H9 (cell line): Measurements from ENCODE around the gene LHPP. TPM values are rescaled to one million over a fixed set of nuclear protein-coding genes. Genes with fewer than 3 reads are reported as not detected.

Experiments used
- DNase-seq: peaks from one replicate; pipeline ENCODE4 v3.0.0-alpha.2; 2017
- H2AFZ ChIP-seq: one replicate; pipeline ENCODE4 v1.6.1; 2013; ENCODE audit warnings: mild to moderate bottlenecking, low read length, control low read depth, moderate library complexity
- H2AK5ac ChIP-seq: 2 replicates; pipeline ENCODE4 v1.6.1; 2013; ENCODE audit warnings: low read length, control low read depth, mixed read lengths; ENCODE audit not compliant: insufficient read length
- H2BK120ac ChIP-seq: one replicate; pipeline ENCODE4 v1.6.1; 2013; ENCODE audit warnings: low read depth, mild to moderate bottlenecking, low read length, control low read depth, inconsistent platforms; ENCODE audit not compliant: poor library complexity, severe bottlenecking
- H2BK12ac ChIP-seq: 2 replicates; pipeline ENCODE4 v1.6.1; 2013; ENCODE audit warnings: low read length, control low read depth, mixed read lengths, low read depth; ENCODE audit not compliant: insufficient read length
- H2BK15ac ChIP-seq: 2 replicates; pipeline ENCODE4 v1.6.1; 2013; ENCODE audit warnings: low read depth, low read length, control low read depth
- H2BK20ac ChIP-seq: one replicate; pipeline ENCODE4 v1.6.1; 2013; ENCODE audit warnings: low read depth, mild to moderate bottlenecking, low read length, control low read depth, inconsistent platforms; ENCODE audit not compliant: poor library complexity, severe bottlenecking
- H2BK5ac ChIP-seq: 2 replicates; pipeline ENCODE4 v1.6.1; 2013; ENCODE audit warnings: low read length, control low read depth, mixed read lengths; ENCODE audit not compliant: insufficient read length
- H3K14ac ChIP-seq: 2 replicates; pipeline ENCODE4 v1.6.1; 2013; ENCODE audit warnings: low read length, control low read depth; ENCODE audit not compliant: insufficient read depth
- H3K18ac ChIP-seq: 2 replicates; pipeline ENCODE4 v1.6.1; 2013; ENCODE audit warnings: low read depth, mild to moderate bottlenecking, mixed read lengths, low read length, control low read depth; ENCODE audit not compliant: insufficient read length
- H3K23ac ChIP-seq: 2 replicates; pipeline ENCODE4 v1.6.1; 2013; ENCODE audit warnings: low read length, control low read depth, mixed read lengths, low read depth; ENCODE audit not compliant: insufficient read length
- H3K23me2 ChIP-seq: 2 replicates; pipeline ENCODE4 v1.6.1; 2013; ENCODE audit warnings: low read depth, mild to moderate bottlenecking, mixed read lengths, low read length, control low read depth; ENCODE audit not compliant: insufficient read length, poor library complexity, severe bottlenecking
- H3K27ac ChIP-seq: 2 replicates; pipeline ENCODE4 v1.5.1; 2013; ENCODE audit warnings: low read length, control low read depth, mixed read lengths, low read depth; ENCODE audit not compliant: insufficient read length
- H3K27me3 ChIP-seq: 2 replicates; pipeline ENCODE4 v1.6.1; 2013; ENCODE audit warnings: low read length, control low read depth, inconsistent platforms; ENCODE audit not compliant: insufficient read depth
- H3K4ac ChIP-seq: 2 replicates; pipeline ENCODE4 v1.6.1; 2013; ENCODE audit warnings: low read depth, mild to moderate bottlenecking, control low read depth, inconsistent platforms, low read length, moderate library complexity
- H3K4me1 ChIP-seq: 2 replicates; pipeline ENCODE4 v1.6.1; 2013; ENCODE audit warnings: low read length, control low read depth, inconsistent platforms; ENCODE audit not compliant: insufficient read depth
- H3K4me2 ChIP-seq: 2 replicates; pipeline ENCODE4 v1.6.1; 2013; ENCODE audit warnings: low read length, control low read depth, mixed read lengths; ENCODE audit not compliant: insufficient read length, insufficient read depth
- H3K56ac ChIP-seq: 2 replicates; pipeline ENCODE4 v1.6.1; 2013; ENCODE audit warnings: low read depth, mild to moderate bottlenecking, mixed read lengths, low read length, control low read depth; ENCODE audit not compliant: insufficient read length
- H3K79me1 ChIP-seq: 2 replicates; pipeline ENCODE4 v1.6.1; 2013; ENCODE audit warnings: low read depth, mild to moderate bottlenecking, moderate library complexity, low read length, control low read depth, inconsistent platforms; ENCODE audit not compliant: insufficient read depth, poor library complexity, severe bottlenecking
- H3K79me2 ChIP-seq: 2 replicates; pipeline ENCODE4 v1.6.1; 2013; ENCODE audit warnings: low read length, control low read depth, inconsistent platforms; ENCODE audit not compliant: insufficient read depth
- H3K9ac ChIP-seq: 2 replicates; pipeline ENCODE4 v1.6.1; 2013; ENCODE audit warnings: low read length, control low read depth, mixed read lengths; ENCODE audit not compliant: insufficient read length; ENCODE audit errors: extremely low read depth
- H3K9me3 ChIP-seq: one replicate; pipeline ENCODE4 v1.6.1; 2013; ENCODE audit warnings: low read depth, low read length, inconsistent platforms; ENCODE audit not compliant: control insufficient read depth
- H3T11ph ChIP-seq: one replicate; pipeline ENCODE4 v1.6.1; 2013; ENCODE audit warnings: mild to moderate bottlenecking, low read length, control low read depth, inconsistent platforms
- H4K20me1 ChIP-seq: one replicate; pipeline ENCODE4 v1.6.1; 2013; ENCODE audit not compliant: control insufficient read depth, insufficient read length, insufficient read depth
- H4K5ac ChIP-seq: 2 replicates; pipeline ENCODE4 v1.6.1; 2013; ENCODE audit warnings: low read depth, mild to moderate bottlenecking, mixed read lengths, low read length, control low read depth; ENCODE audit not compliant: insufficient read length
- H4K8ac ChIP-seq: replicated peaks from 2 replicates; pipeline ENCODE4 v1.6.1; 2013; ENCODE audit warnings: low read length, control low read depth, mixed read lengths, low read depth; ENCODE audit not compliant: insufficient read length
- H4K91ac ChIP-seq: 2 replicates; pipeline ENCODE4 v1.6.1; 2013; ENCODE audit warnings: low read depth, mild to moderate bottlenecking, moderate library complexity, mixed read lengths, low read length, control low read depth; ENCODE audit not compliant: insufficient read length
- H3K27ac Mint-ChIP-seq, 3 experiments: 2 replicates in 2 of 3; 3 replicates in 1 of 3; pipeline ENCODE4 v1.8.0; 2020 to 2021; ENCODE audit warnings: mixed read lengths in 3 of 3, mild to moderate bottlenecking in 1 of 3, moderate library complexity in 1 of 3
- H3K27me3 Mint-ChIP-seq: 2 replicates; pipeline ENCODE4 v1.8.0; 2021; ENCODE audit warnings: low read depth, mild to moderate bottlenecking, moderate library complexity, mixed read lengths
- H3K36me3 Mint-ChIP-seq, 3 experiments: 2 replicates in 2 of 3; 3 replicates in 1 of 3; pipeline ENCODE4 v1.8.0; 2020 to 2021; ENCODE audit warnings: low read depth in 3 of 3, mixed read lengths in 3 of 3; ENCODE audit not compliant: insufficient read depth in 1 of 3
- H3K4me1 Mint-ChIP-seq, 2 experiments: 2 replicates each; pipeline ENCODE4 v1.8.0; 2020; ENCODE audit warnings: mixed read lengths in 2 of 2
- H3K4me3 Mint-ChIP-seq, 2 experiments: 2 replicates in 1 of 2; 3 replicates in 1 of 2; pipeline ENCODE4 v1.8.0; 2020 to 2021; ENCODE audit warnings: mild to moderate bottlenecking in 2 of 2, mixed read lengths in 2 of 2, moderate library complexity in 1 of 2
- H3K9me3 Mint-ChIP-seq, 2 experiments: 2 replicates in 1 of 2; 3 replicates in 1 of 2; pipeline ENCODE4 v1.8.0; 2020; ENCODE audit warnings: mild to moderate bottlenecking in 2 of 2, mixed read lengths in 2 of 2, moderate library complexity in 1 of 2
- CTCF ChIP-seq: fragments of 200-600 bp; sonication (generic); conservative IDR thresholded peaks from 3 replicates; pipeline ENCODE4 v1.8.0; 2021; ENCODE audit warnings: antibody characterized with exemption, mild to moderate bottlenecking
- WGBS: extraction: QIAGEN DNeasy Blood & Tissue Kit; methylation state at CpG from one replicate; pipeline ENCODE4 v1.1.7; 2013; ENCODE audit warnings: missing lambda C conversion rate, low lambda C conversion rate, mixed read lengths; ENCODE audit not compliant: insufficient read length; ENCODE audit errors: extremely low coverage; 5-methylcytosine and 5-hydroxymethylcytosine counted together
- total RNA-seq: library from RNA; stranded (reverse); gene quantifications from 2 replicates; pipeline ENCODE4 v1.2.1, GENCODE V29; 2021

LHPP gene
- total RNA-seq, 1 experiment from 2014 or later = 29.6 TPM

- no peak overlapping the region for H3K9ac ChIP-seq
- no peak overlapping the region for H3K4ac ChIP-seq
- H3K79me2 ChIP-seq = peaks cover 3% of the 10 kb centered on the region; the same call in 1 of the 2 replicates
- no peak overlapping the region for H4K5ac ChIP-seq
- peaks cover 4% of the 10 kb centered on the region; the same call in 1 of the 2 replicates for H3K4me1 ChIP-seq
- no peak for DNase-seq
- Mint-ChIP-seq H3K4me1 (peaks cover 20 to 23% of the 10 kb centered on the region in 2 experiments; a peak in 3 of 4 replicates), H3K27ac (no peak overlapping the region), H3K4me3 (no peak overlapping the region), H3K36me3 (peaks cover 5 to 17% (median 9%) of the 10 kb centered on the region in 3 experiments; a peak in 5 of 7 replicates), H3K9me3 (no peaks in the 10 kb centered on the region), H3K27me3 (peaks cover 2% of the 10 kb centered on the region; the same call in 1 of the 2 replicates)
- no peak overlapping the region for H3K23ac ChIP-seq
- H2BK120ac ChIP-seq = no peak overlapping the region
- no peak overlapping the region for H3T11ph ChIP-seq
- H3K14ac ChIP-seq = no peak overlapping the region
- H3K23me2 ChIP-seq = peaks cover 5% of the 10 kb centered on the region
- no peaks in the 10 kb centered on the region for H4K20me1 ChIP-seq
- no CpG with 5 or more reads among the region's 4 CpGs for WGBS
- no peak overlapping the region for H3K18ac ChIP-seq
- H2BK20ac ChIP-seq = no peak overlapping the region
- TF ChIP-seq CTCF = no peak
- no peaks in the 10 kb centered on the region for H3K9me3 ChIP-seq
- H4K8ac ChIP-seq = no peak overlapping the region
- no peak overlapping the region for H4K91ac ChIP-seq
- no peak overlapping the region for H3K4me2 ChIP-seq
- H3K27ac ChIP-seq = no peak overlapping the region
- H2BK15ac ChIP-seq = no peak overlapping the region
- H2AFZ ChIP-seq = no peak overlapping the region
- H2BK5ac ChIP-seq = no peak overlapping the region
- no peak overlapping the region for H2AK5ac ChIP-seq
- no peaks in the 10 kb centered on the region for H3K27me3 ChIP-seq
- H3K79me1 ChIP-seq = peaks cover 6% of the 10 kb centered on the region
- no peak overlapping the region for H2BK12ac ChIP-seq
- H3K56ac ChIP-seq = no peak overlapping the region
Measured at GRCh38 chr10:124414076-124414475, 47.5 kb upstream of the LHPP start.
